HepG2 (cell line): Measurements from ENCODE around the gene CPLX3. TPM values are rescaled to one million over a fixed set of nuclear protein-coding genes. Genes with fewer than 3 reads are reported as not detected.

Source experiments
- FOXK1 ChIP-seq: sonication (generic); formaldehyde crosslinking; IDR thresholded peaks from 2 replicates; pipeline ENCODE4 v1.4.0; 2020; ENCODE audit warnings: low read depth, missing genetic modification reagents, borderline replicate concordance
- GMEB2 ChIP-seq: IDR thresholded peaks from 2 replicates; pipeline ENCODE4 v1.6.1; 2016; ENCODE audit warnings: missing biosample characterization, missing genetic modification reagents, low read depth
- MXI1 ChIP-seq: IDR thresholded peaks from 3 replicates; pipeline ENCODE4 v1.6.1; 2012; ENCODE audit warnings: low read depth, low read length, inconsistent platforms, borderline replicate concordance
- NFYC ChIP-seq: IDR thresholded peaks from 2 replicates; pipeline ENCODE4 v1.6.1; 2016; ENCODE audit warnings: missing genetic modification reagents, missing compliant biosample characterization
- RERE ChIP-seq: IDR thresholded peaks from 2 replicates; pipeline ENCODE4 v1.6.1; 2016; ENCODE audit warnings: low read depth, missing genetic modification reagents, missing compliant biosample characterization
- TBX2 ChIP-seq: sonication (generic); formaldehyde crosslinking; IDR thresholded peaks from 2 replicates; pipeline ENCODE4 v1.5.0; 2020; ENCODE audit warnings: missing genetic modification reagents, mild to moderate bottlenecking, borderline replicate concordance
- ZBTB40 ChIP-seq, 2 experiments: fragments of 450-650 bp in 1 of 2; sonication (generic) in 1 of 2; formaldehyde crosslinking in 1 of 2; IDR thresholded peaks; 2 replicates each; pipeline versions ENCODE4 v1.6.1 to v1.8.0; 2016 to 2022; ENCODE audit warnings: antibody characterized with exemption in 1 of 2, mild to moderate bottlenecking in 1 of 2, missing genetic modification reagents in 1 of 2
- ZNF180 ChIP-seq: sonication (generic); formaldehyde crosslinking; IDR thresholded peaks from 2 replicates; pipeline ENCODE4 v1.4.0; 2020; ENCODE audit warnings: low read depth, missing genetic modification reagents, borderline replicate concordance
- ZNF558 ChIP-seq: sonication (generic); formaldehyde crosslinking; IDR thresholded peaks from 2 replicates; pipeline ENCODE4 v1.9.0; 2022; ENCODE audit warnings: mild to moderate bottlenecking, missing genetic modification reagents, borderline replicate concordance
- ZNF672 ChIP-seq: sonication (generic); formaldehyde crosslinking; IDR thresholded peaks from 2 replicates; pipeline ENCODE4 v1.8.1; 2022; ENCODE audit warnings: missing genetic modification reagents
- ZNF761 ChIP-seq: sonication (generic); formaldehyde crosslinking; conservative IDR thresholded peaks from 2 replicates; pipeline ENCODE4 v1.4.0; 2020; ENCODE audit warnings: mild to moderate bottlenecking, missing genetic modification reagents
- polyA plus RNA-seq, 8 experiments: library from polyadenylated mRNA; depleted of rRNA in 3 of 8; stranded (reverse) in 7 of 8; unstranded in 1 of 8; fragments of >200 nt; fragmentation: Illumina TruSeq in 4 of 8; extraction: Trizol in 4 of 8; gene quantifications; 2 replicates each; pipeline versions ENCODE4 v1.2.1 to v1.2.3, GENCODE V29; 2011 to 2016; ENCODE audit warnings: low read depth in 4 of 8, missing spikeins in 1 of 8, mixed read lengths in 1 of 8; ENCODE audit not compliant: insufficient read depth in 1 of 8
- total RNA-seq, 5 experiments: library from RNA; depleted of rRNA; stranded (reverse); fragments of >200 nt; fragmentation: Illumina TruSeq; extraction: Trizol; gene quantifications; 2 replicates each; pipeline ENCODE4 v1.2.3, GENCODE V29; 2016; ENCODE audit warnings: low read depth in 1 of 5

The CPLX3 gene
- total and polyA plus RNA-seq, 2 of the 13 experiments (the other 11 are each of a cell fraction or from before 2014, with no cell fraction given): not detected

DNA sequence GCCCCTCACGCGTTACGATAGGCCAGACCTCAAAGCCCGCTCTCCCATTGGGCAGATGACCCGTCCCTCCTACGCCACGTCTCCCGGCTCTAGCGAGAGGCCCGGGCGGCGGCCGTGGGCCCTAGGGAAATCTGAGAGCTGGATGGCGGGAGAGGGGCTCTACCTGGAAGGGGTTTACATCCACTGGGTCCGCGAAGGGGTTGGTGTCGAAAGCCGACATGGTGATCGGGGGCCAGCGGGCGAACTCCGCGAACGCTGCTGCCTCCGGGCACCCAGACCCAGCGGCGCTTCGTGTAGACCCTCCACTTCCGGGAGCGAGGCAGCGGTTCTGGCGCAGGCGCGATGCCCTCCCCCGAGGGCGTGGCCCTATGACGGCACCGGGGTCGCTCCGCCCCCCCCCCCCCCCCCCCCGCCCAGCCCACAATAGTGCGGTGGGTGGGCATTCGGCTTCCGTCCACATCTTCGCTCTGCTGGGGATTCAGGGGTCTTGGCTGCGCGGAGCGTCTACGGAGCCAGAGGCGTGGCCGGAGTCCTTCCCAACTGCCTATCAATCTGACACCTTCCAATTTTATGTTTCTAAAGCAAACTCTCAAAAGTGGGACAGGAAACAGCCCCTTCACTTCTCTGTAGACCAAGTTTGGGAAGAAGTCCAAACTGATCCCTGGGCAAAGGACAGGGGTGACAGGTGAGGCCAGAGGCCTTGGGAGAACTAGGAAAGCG, 46.8 kb downstream of the CPLX3 start, which contains the start of gene SCAMP2 (continued):
- no peak for TF ChIP-seq RERE (CRISPR knock-in tag)
- no peak for TF ChIP-seq ZNF672
- TF ChIP-seq ZBTB40 (IDR thresholded peaks at IDR 0.05): no peak
- peak; percentile 25; the same call in 1 of the 2 replicates for TF ChIP-seq ZBTB40 (CRISPR knock-in tag; IDR thresholded peaks at IDR 0.05)
- no peak for TF ChIP-seq ZNF180 (CRISPR knock-in tag)
- TF ChIP-seq GMEB2: no peak
- TF ChIP-seq ZNF558 (CRISPR knock-in tag): no peak
- 0 out of 2 replicates have a peak, but pooled peaks have one; percentile 37 for TF ChIP-seq FOXK1 (CRISPR knock-in tag)
- peak; percentile 40; the same call in 1 of the 2 replicates for TF ChIP-seq TBX2
- peak; percentile 25; the same call in 1 of the 3 replicates for TF ChIP-seq MXI1
- no peak; the same call in 1 of the 2 replicates for TF ChIP-seq ZNF761 (CRISPR knock-in tag)
- peak; percentile 91 for TF ChIP-seq NFYC
